HEK293 (cell line): ENCODE measurements around the gene NHLRC2.

Experiments
- CTCF ChIA-PET: fragments of 350-600 bp; formaldehyde crosslinking; extraction: SDS; loops from one replicate; lab custom pipeline; 2021; ENCODE audit warnings: antibody characterized with exemption; lab: Yijun Ruan, JAX
- POLR2A ChIA-PET: fragments of 300-600 bp; formaldehyde crosslinking; extraction: SDS; loops from one replicate; lab custom pipeline; 2020; ENCODE audit warnings: antibody characterized with exemption, inconsistent platforms; lab: Yijun Ruan, JAX
- H3K27ac ChIP-seq: fragments of 200-500 bp; sonication (Bioruptor generic); 2 replicates; pipeline ENCODE4 v1.5.1; 2014; ENCODE audit warnings: low read depth, low read length, control low read depth, inconsistent platforms; ENCODE audit errors: extremely low read depth
- H3K36me3 ChIP-seq, 2 experiments: fragments of 200-500 bp in 1 of 2; sonication (Bioruptor generic) in 1 of 2; 1 replicate in 1 of 2; 2 replicates in 1 of 2; pipeline ENCODE4 v1.5.1; 2014 to 2017; ENCODE audit warnings: inconsistent platforms in 2 of 2, low read length in 2 of 2; ENCODE audit not compliant: control insufficient read depth in 2 of 2, insufficient read depth in 1 of 2
- H3K4me1 ChIP-seq: fragments of 200-500 bp; sonication (Bioruptor generic); 2 replicates; pipeline ENCODE4 v1.5.1; 2014; ENCODE audit warnings: mild to moderate bottlenecking, low read length, inconsistent platforms; ENCODE audit not compliant: control insufficient read depth, insufficient read depth
- H3K4me3 ChIP-seq: 2 replicates; pipeline ENCODE4 v1.5.1; 2011; ENCODE audit warnings: low read depth, mild to moderate bottlenecking, control low read depth, low read length, moderate library complexity
- H3K9me3 ChIP-seq: fragments of 200-500 bp; sonication (Bioruptor generic); 2 replicates; pipeline ENCODE4 v1.5.1; 2014; ENCODE audit warnings: low read depth, low read length, inconsistent platforms; ENCODE audit not compliant: control insufficient read depth, insufficient read depth
- FEZF1 ChIP-seq: fragments of 450-650 bp; formaldehyde crosslinking; IDR thresholded peaks from 2 replicates; pipeline ENCODE4 v1.5.1; 2016; ENCODE audit warnings: missing biosample characterization, missing genetic modification characterization
- HOXD13 ChIP-seq: sonication (generic); formaldehyde crosslinking; IDR thresholded peaks from 2 replicates; pipeline ENCODE4 v1.8.0; 2022; ENCODE audit warnings: missing genetic modification reagents, borderline replicate concordance
- KLF1 ChIP-seq: fragments of 450-650 bp; formaldehyde crosslinking; IDR thresholded peaks from 2 replicates; pipeline ENCODE4 v1.5.1; 2016; ENCODE audit warnings: missing biosample characterization, missing genetic modification characterization
- OSR2 ChIP-seq: fragments of 450-650 bp; formaldehyde crosslinking; IDR thresholded peaks from 2 replicates; pipeline ENCODE4 v1.5.1; 2016; ENCODE audit warnings: missing biosample characterization, missing genetic modification characterization
- PRDM4 ChIP-seq: fragments of 450-650 bp; formaldehyde crosslinking; IDR thresholded peaks from 2 replicates; pipeline ENCODE4 v1.5.1; 2017; ENCODE audit warnings: missing biosample characterization, missing genetic modification characterization
- ZBTB17 ChIP-seq: fragments of 450-650 bp; formaldehyde crosslinking; IDR thresholded peaks from 2 replicates; pipeline ENCODE4 v1.5.1; 2016; ENCODE audit warnings: missing biosample characterization, missing genetic modification characterization
- ZFP3 ChIP-seq: fragments of 450-650 bp; formaldehyde crosslinking; IDR thresholded peaks from 2 replicates; pipeline ENCODE4 v1.5.1; 2016; ENCODE audit warnings: low read depth, missing biosample characterization, missing genetic modification characterization
- ZNF112 ChIP-seq: fragments of 450-650 bp; formaldehyde crosslinking; IDR thresholded peaks from 2 replicates; pipeline ENCODE4 v1.5.0; 2017; ENCODE audit warnings: missing biosample characterization, missing genetic modification characterization
- ZNF19 ChIP-seq: fragments of 450-650 bp; formaldehyde crosslinking; IDR thresholded peaks from 2 replicates; pipeline ENCODE4; 2016; ENCODE audit warnings: missing biosample characterization, missing genetic modification characterization, low read depth
- ZNF211 ChIP-seq: fragments of 450-650 bp; formaldehyde crosslinking; IDR thresholded peaks from 2 replicates; pipeline ENCODE4 v1.5.1; 2016; ENCODE audit warnings: low read depth, missing biosample characterization, missing genetic modification characterization
- ZNF223 ChIP-seq: fragments of 450-650 bp; formaldehyde crosslinking; IDR thresholded peaks from 2 replicates; pipeline ENCODE4 v1.5.1; 2016; ENCODE audit warnings: missing biosample characterization, missing genetic modification characterization
- ZNF23 ChIP-seq: fragments of 450-650 bp; formaldehyde crosslinking; IDR thresholded peaks from 2 replicates; pipeline ENCODE4 v1.5.1; 2016; ENCODE audit warnings: missing biosample characterization, missing genetic modification characterization, borderline replicate concordance
- ZNF366 ChIP-seq: fragments of 450-650 bp; formaldehyde crosslinking; conservative IDR thresholded peaks from 2 replicates; pipeline ENCODE4 v1.5.1; 2016; ENCODE audit warnings: missing biosample characterization, missing genetic modification characterization
- ZNF398 ChIP-seq: fragments of 450-650 bp; formaldehyde crosslinking; IDR thresholded peaks from 2 replicates; pipeline ENCODE4 v1.5.1; 2017; ENCODE audit warnings: missing biosample characterization, missing genetic modification characterization
- ZNF433 ChIP-seq: fragments of 450-650 bp; formaldehyde crosslinking; IDR thresholded peaks from 2 replicates; pipeline ENCODE4 v1.5.1; 2016; ENCODE audit warnings: missing biosample characterization, missing genetic modification characterization, low read depth
- ZNF600 ChIP-seq: fragments of 450-650 bp; formaldehyde crosslinking; IDR thresholded peaks from 2 replicates; pipeline ENCODE4 v1.5.1; 2016; ENCODE audit warnings: missing biosample characterization, missing genetic modification characterization
- ZNF610 ChIP-seq: fragments of 450-650 bp; formaldehyde crosslinking; IDR thresholded peaks from 2 replicates; pipeline ENCODE4 v1.5.1; 2016; ENCODE audit warnings: missing biosample characterization, missing genetic modification characterization, borderline replicate concordance
- ZNF777 ChIP-seq: fragments of 450-650 bp; formaldehyde crosslinking; IDR thresholded peaks from 2 replicates; pipeline ENCODE4 v1.5.1; 2017; ENCODE audit warnings: missing biosample characterization, missing genetic modification characterization, borderline replicate concordance
- TF ChIP-seq, protein P1 (sequence below): fragments of 450-650 bp; formaldehyde crosslinking; IDR thresholded peaks from 2 replicates; pipeline ENCODE4 v1.5.1; 2016; ENCODE audit warnings: missing biosample characterization, missing genetic modification characterization, low read depth

NHLRC2 gene

GRCh38 chr10:113932854-113933253 lies 78.4 kb downstream of the NHLRC2 start:
- Histone ChIP-seq H3K9me3 (no peaks in the 10 kb centered on the region), H3K36me3 (no peaks in the 10 kb centered on the region), H3K27ac (no peak overlapping the region), H3K4me3 (no peak overlapping the region), H3K4me1 (no peaks in the 10 kb centered on the region)
- no peak for TF ChIP-seq ZFP3 (tag by site-specific recombination)
- TF ChIP-seq ZNF366: peak; percentile 79
- peak; percentile 54; the same call in 1 of the 2 replicates for TF ChIP-seq ZBTB17 (tag by site-specific recombination)
- CTCF ChIA-PET: interaction anchor here (0.6 kb wide), 1 partner anchor 168 kb away, joined by 5 read pairs; no protein-coding TSS in a partner anchor
- POLR2A ChIA-PET: no interaction called here

DNA sequence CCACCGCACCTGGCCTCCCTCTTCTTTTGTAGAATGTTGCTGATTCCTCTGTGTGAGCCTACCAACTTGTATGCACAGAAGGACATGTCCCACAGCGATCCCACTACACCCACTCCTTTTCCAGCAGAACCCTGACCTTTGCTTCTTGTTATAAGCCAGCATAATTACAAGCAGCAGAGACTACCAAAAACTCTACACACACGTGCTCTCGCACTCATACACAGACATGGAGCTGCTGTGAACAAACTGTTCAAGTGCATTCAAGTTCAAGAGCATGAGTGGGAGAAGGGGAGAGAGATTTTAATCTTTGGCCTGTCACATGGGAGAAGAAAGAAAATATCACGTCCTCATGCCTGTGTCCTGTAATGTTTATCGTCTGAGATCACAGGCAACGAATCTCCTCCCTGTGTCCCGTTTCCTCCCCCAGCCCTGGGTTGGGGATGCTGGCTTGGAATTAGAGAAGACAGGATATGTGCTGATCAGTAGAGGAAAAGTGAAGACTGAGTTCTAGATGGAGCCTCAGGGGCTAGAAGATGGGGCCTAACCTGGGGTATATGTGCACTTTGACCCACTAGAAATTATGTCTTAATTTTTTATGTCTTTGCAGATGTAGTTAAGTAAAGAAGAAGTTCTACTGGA lies 79.6 kb downstream of the NHLRC2 start:
- Histone ChIP-seq H3K9me3 (no peaks in the 10 kb centered on the region), H3K4me3 (no peak overlapping the region), H3K4me1 (no peaks in the 10 kb centered on the region), H3K36me3 (no peaks in the 10 kb centered on the region), H3K27ac (no peak overlapping the region)
- TF ChIP-seq, protein P1, sequence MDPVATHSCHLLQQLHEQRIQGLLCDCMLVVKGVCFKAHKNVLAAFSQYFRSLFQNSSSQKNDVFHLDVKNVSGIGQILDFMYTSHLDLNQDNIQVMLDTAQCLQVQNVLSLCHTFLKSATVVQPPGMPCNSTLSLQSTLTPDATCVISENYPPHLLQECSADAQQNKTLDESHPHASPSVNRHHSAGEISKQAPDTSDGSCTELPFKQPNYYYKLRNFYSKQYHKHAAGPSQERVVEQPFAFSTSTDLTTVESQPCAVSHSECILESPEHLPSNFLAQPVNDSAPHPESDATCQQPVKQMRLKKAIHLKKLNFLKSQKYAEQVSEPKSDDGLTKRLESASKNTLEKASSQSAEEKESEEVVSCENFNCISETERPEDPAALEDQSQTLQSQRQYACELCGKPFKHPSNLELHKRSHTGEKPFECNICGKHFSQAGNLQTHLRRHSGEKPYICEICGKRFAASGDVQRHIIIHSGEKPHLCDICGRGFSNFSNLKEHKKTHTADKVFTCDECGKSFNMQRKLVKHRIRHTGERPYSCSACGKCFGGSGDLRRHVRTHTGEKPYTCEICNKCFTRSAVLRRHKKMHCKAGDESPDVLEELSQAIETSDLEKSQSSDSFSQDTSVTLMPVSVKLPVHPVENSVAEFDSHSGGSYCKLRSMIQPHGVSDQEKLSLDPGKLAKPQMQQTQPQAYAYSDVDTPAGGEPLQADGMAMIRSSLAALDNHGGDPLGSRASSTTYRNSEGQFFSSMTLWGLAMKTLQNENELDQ: no peak
- TF ChIP-seq PRDM4 (tag by site-specific recombination) (no peak), ZNF433 (tag by site-specific recombination) (no peak), ZNF600 (tag by site-specific recombination) (no peak), ZNF223 (tag by site-specific recombination) (no peak), ZNF398 (no peak), ZNF19 (tag by site-specific recombination) (no peak), OSR2 (tag by site-specific recombination) (no peak), FEZF1 (tag by site-specific recombination) (no peak), ZNF112 (tag by site-specific recombination) (no peak), ZNF777 (no peak), ZNF23 (tag by site-specific recombination) (no peak), ZNF211 (tag by site-specific recombination) (no peak), ZNF610 (tag by site-specific recombination) (no peak), KLF1 (tag by site-specific recombination) (no peak), HOXD13 (CRISPR knock-in tag) (no peak)
- POLR2A ChIA-PET: no interaction called here
- CTCF ChIA-PET: no interaction called here
